Measurements from ENCODE around the gene RPN2.
A peak's percentile ranks its signal among the peaks of the same experiment; 100 is the strongest.

The RPN2 gene

GRCh38 chr20:37185686-37186085 is 6.6 kb downstream of the RPN2 start:
- no peak for DNase-seq (ENCODE audit: low read depth in 2 of 2)

DNA sequence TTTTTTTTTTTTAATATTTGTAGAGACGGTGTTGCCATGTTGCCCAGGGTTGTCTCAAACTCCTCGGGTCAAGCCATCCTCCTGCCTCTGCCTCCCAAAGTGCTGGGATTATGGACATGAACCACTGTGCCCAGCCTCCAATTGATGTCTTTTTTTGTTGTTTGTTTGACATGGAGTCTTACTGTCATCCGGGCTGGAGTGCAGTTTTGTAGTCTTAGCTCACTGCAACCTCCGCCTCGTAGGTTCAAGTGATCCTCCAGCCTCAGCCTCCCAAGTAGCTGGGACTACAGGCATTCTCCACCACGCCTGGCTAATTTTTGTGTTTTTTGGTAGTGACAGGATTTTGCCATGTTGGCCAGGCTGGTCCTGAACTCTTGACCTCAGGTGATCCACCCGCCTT is 9.7 kb downstream of the RPN2 start:
- no peak for DNase-seq (ENCODE audit: low read depth in 2 of 2)

- DNase-seq (ENCODE audit: low read depth in 2 of 2): no peak
Observed at GRCh38 chr20:37189416-37190016, 10.4 kb downstream of the RPN2 start.

DNA sequence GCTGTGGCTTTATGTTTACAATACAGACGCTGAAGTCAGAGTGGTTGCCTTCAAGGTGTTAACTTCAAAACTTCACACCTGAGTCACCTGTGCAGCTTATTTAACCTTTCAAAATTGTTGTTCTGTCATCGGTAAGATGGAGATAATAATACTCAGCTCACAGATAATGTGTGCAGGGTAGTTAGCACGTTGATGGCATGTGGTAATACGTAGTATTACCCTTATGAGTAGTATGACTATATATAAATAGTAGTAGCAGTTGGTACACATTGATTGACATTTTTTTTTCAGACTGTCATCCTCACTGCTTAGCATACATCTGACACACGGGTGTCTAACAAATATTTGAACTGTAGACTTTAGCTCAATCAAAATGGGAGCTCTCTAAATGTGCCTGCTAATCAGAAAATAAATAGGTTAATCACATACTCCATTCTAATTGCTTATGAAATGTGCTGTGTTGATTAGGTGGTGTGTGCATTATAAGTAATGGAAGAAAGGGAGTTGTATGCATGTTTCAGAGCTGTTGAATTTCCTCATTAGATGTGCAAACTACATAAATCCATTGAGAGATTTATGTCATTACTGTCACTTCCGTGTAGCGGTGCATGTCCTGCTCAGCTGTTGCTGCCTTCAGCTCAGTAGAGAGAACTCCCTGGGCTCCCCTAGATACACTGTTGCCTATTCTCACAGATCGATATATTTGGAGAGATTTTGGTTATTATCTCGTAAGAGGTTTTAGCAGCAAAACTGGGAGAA is 11.4 kb downstream of the RPN2 start:
- DNase-seq (ENCODE audit: low read depth in 2 of 2): no peak

GRCh38 chr20:37192137-37192854 is 13.2 kb downstream of the RPN2 start:
- peak; percentile 50 to 59 for DNase-seq (ENCODE audit: low read depth in 2 of 2)

- no peak for DNase-seq (ENCODE audit: low read depth in 2 of 2)
Observed at GRCh38 chr20:37193226-37193625, 14.1 kb downstream of the RPN2 start.

- no peak for DNase-seq (ENCODE audit: low read depth in 2 of 2)
Observed at GRCh38 chr20:37193821-37194220, 14.7 kb downstream of the RPN2 start.

DNA sequence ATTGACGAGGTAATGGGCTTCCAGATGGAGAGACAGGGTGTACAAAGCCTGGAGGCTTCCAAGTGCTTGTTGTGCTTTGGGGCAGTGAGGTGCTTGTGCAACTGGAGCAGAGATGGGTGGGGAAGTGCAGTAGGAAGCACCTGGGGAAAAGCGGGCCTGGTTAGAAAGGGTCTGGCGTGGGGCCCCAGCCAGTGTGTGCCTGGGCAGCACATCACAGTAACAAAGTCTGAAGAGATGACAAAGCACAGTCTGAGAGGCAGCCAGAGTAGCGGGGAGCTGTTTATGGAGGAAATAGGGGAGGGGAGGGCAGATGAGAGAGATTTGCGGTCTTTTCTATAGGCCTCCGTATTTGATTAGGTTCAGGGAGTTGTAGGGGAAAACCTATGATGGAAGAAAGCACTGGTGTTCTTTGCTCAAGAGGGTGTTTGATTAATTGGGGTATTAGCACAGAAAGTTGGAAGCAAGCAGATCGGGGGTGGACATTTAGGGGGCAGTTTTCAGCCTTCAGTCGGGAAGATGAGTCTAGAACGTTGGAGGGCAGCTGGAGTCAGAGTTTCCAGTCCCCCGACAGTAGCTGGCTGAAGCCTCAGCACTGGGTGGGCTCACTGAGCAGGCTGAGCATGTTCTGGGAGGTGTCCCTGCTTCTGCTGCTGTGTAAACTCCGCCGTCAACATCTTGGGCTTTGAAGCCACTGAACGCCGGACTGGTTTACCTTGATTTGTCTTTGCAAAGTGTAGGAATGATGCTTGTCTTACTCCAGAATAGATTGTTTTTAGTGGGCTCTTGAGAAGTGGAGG is 15.7 kb downstream of the RPN2 start:
- DNase-seq (ENCODE audit: low read depth in 2 of 2): no peak

DNA sequence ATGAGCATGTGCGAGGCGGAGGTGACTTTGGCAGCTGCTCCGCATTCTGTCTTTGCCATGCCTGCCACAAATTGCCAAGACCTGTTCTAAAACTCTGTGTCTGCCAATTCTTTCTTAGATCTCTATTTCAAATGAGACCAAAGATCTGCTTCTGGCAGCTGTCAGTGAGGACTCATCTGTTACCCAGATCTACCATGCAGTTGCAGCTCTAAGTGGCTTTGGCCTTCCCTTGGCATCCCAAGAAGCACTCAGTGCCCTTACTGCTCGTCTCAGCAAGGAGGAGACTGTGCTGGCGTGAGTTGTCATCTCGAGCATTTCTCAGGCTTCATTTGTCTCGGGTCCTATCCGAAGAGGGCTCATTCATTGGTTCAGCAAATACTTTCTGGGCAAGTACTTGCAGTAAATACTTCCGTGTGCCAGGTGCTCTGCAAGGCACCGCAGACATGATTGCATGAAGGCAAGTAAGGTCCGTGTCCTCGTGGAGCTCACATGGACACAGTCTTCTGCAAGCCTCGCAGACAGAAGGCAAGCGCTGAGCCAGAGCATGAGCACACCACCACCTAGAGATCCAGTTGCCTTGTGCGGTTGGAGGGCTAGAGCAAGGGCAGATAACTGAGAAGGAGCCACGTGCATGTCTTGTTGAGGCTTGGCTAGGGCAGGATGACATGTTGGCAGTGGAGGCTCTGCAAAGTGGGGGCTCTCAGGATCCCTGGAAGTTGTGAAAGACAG is 20.0 kb downstream of the RPN2 start:
- no peak for DNase-seq (ENCODE audit: low read depth in 2 of 2)

DNA sequence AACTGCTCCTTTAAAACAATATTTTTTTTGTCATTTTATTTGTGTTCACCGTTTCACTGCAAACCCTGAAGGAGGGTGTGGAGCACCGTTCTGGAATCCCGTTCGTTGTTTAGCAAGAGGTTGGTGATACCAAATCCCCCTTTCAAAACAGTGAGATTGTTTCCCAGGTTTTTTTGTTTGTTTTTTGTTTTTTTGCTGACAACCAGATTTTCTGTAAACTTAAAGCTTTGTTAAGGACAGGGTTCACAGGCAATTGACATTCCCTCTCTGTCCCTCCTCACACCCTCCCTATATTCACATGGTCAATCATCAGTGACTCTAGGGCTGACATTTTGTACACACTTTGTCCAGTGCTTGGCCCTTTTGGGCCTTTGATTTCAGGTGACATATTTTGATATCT is 21.2 kb downstream of the RPN2 start:
- no peak for DNase-seq (ENCODE audit: low read depth in 2 of 2)

DNA sequence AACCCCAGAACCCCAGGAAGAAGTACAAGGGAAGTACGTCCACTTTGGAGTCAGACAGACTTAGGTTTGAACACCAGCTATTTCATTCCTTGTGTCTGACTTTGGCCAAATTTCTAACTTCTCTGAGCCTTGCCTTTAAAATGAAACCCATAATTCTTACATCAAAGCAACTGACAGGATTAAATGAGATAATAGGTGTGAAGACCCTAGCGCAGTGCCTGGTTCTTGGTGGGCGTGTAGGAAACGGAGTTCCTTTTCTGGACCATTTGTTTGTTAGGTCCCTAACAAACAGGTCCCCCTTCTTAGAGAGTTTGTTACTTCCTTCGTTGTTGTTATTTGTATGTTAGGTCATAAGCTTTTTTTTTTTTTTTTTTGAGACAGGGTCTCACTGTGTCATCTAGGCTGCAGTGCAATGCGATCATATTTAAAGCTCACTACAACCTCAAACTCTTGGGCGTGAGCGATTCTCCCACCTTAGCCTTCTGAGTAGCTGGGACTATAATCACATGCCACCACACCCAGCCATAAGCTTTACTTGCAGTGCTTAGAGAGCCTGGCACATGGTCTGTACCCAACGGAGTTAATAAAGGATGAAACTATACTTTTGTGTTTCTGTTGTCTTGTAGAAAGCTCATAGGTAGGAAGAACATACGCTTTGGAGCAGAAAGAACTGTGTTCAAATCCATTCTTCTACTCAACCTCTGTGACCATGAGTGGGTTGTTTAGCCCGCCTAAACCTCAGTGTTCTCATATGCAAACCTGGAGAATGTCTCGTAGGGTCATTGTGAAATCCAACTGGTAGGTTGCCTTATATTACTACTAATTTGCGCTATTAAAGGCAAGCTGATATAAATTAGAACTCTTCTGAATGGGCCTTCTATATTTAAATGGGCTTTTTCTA is 22.0 kb downstream of the RPN2 start:
- no peak for DNase-seq (ENCODE audit: low read depth in 2 of 2)

- no peak for DNase-seq (ENCODE audit: low read depth in 2 of 2)
Observed at GRCh38 chr20:37201827-37202162, 22.7 kb downstream of the RPN2 start.

DNA sequence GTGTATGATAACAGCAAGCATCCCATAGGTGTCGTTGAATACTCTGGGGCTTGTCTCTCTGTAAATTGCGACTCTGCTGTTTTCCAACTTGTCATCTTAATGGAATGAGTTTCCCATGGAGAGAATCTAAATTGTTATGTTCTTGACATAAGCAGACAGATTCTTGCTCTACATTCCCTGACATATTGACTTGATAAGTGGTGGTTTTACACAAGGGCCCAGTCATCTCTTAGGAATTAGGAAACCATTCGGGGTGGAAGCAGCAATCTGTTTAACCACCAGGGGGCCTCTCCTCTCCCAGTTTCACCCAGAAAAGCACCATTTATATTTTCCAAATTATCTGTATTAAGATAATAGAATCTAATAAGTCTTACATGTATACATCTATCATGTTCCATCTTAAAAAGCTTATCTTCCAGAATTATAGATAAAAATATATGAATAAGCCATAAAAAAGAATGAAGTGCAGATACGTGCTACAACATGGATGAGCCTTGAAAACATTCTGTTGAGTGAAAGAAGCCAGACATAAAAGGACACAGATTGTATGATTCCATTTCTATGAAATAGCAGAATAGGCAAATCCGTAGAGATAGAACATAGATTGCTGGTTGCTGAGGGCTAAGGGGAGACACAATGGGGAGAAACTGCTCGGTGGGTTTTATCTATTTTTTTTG is 23.3 kb downstream of the RPN2 start:
- DNase-seq (ENCODE audit: low read depth in 2 of 2): no peak

- no peak for DNase-seq (ENCODE audit: low read depth in 2 of 2)
Observed at GRCh38 chr20:37204056-37204455, 24.9 kb downstream of the RPN2 start.

- no peak for DNase-seq (ENCODE audit: low read depth in 2 of 2)
Observed at GRCh38 chr20:37205130-37205529, 26.0 kb downstream of the RPN2 start.

- no peak for DNase-seq (ENCODE audit: low read depth in 2 of 2)
Observed at GRCh38 chr20:37205794-37206193, 26.7 kb downstream of the RPN2 start.

DNA sequence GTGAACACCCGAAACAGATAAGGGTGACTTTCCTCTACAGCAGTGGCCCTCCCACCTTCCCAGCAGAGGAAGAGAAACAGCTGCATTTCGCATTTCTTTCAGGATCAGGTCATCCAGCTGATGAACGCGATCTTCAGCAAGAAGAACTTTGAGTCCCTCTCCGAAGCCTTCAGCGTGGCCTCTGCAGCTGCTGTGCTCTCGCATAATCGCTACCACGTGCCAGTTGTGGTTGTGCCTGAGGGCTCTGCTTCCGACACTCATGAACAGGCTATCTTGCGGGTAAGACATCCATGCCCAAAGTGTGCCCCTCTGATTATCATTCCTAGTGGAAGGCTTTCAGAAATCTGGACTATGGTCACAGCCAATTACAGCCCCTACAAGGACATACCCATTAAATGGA is 28.0 kb downstream of the RPN2 start:
- no peak for DNase-seq (ENCODE audit: low read depth in 2 of 2)

DNA sequence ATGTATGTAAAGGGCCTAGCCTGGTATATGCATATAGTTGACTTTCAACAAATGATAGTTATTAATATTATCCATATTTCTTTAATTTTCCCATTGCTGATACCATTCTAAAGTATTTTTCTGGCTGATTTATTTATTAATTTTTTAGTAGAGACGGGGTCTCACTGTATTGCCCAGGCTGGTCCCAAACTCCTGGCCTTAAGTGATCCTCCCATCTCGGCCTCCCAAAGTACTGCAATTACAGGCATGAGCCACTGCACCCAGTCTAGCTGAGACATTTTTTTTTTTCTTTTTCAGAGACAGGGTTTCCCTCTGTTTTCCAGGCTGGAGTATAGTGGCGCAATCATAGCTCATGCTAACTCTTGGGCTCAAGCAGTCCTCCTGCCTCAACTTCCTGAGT is 30.1 kb downstream of the RPN2 start:
- DNase-seq (ENCODE audit: low read depth in 2 of 2): no peak

DNA sequence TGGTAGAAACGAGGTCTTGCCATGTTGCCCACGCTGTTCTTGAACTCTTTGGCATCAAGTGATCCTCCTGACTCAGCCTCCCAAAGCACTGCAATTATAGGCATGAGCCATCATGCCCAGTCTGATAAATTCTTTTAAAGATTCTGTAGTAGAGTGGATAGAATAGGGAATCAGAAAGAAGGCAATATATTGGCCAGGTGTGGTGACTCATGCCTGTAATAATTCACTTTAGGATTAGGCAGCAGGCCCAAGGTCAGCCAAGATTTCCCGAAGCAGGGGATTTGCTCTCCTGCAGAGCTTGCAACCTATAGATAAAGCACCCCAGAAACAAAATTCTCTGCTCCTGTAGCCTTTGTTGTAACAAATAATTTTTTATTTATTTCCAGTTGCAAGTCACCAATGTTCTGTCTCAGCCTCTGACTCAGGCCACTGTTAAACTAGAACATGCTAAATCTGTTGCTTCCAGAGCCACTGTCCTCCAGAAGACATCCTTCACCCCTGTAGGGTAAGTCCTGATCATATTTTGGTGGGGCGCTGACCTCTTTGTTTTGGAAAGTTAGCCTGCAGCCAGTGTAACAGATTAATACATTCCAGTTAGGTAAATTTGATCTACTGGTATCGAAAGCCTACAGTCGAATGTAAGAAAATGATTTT is 30.7 kb downstream of the RPN2 start:
- no peak for DNase-seq (ENCODE audit: low read depth in 2 of 2)

DNA sequence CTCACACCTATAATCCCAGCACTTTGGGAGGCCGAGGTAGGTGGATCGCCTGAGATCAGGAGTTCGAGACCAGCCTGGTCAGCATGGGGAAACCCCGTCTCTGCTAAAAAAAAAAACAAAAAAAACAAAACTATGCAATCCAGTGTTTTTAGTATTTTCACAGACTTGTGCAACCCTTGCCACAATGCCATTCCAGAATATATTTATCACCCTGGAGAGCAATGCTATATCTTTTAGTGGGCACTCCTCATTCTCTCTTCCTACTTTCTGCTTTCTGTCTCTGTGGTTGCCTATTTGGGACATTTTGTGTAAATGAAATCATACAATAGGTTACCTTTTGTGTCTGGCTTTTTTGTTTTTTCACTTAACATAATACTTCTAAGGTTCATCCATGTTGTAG is 39.3 kb downstream of the RPN2 start:
- DNase-seq (ENCODE audit: low read depth in 2 of 2): no peak

Data from stimulated activated CD4-positive, alpha-beta T cell treated with anti-CD3 and anti-CD28 coated beads, Interleukin-1b, Interleukin-23, amount 100 ng/mL, for 4 hours (primary cell).